K562 (cell line): ENCODE data around the gene PLXNA2. TPM values are rescaled to one million over a fixed set of nuclear protein-coding genes. Genes with fewer than 3 reads are reported as not detected.
A peak's percentile ranks its signal among the peaks of the same experiment; 100 is the strongest.

ENCODE experiments used
- ARHGAP35 ChIP-seq: fragments of 450-650 bp; IDR thresholded peaks from 2 replicates; pipeline ENCODE4 v1.6.1; 2018; ENCODE audit not compliant: partially characterized antibody
- CREBBP ChIP-seq: IDR thresholded peaks from one replicate; pipeline ENCODE4 v1.6.1; 2012; ENCODE audit warnings: low read depth, mild to moderate bottlenecking, control low read depth, inconsistent platforms, low read length
- CSDE1 ChIP-seq, 2 experiments: fragments of 450-650 bp; IDR thresholded peaks; 2 replicates each; pipeline ENCODE4 v1.6.1; 2016; ENCODE audit warnings: mild to moderate bottlenecking in 1 of 2
- CTBP1 ChIP-seq: fragments of 450-650 bp; IDR thresholded peaks from 2 replicates; pipeline ENCODE4 v1.6.1; 2016; ENCODE audit warnings: borderline replicate concordance
- DACH1 ChIP-seq: fragments of 450-650 bp; IDR thresholded peaks from 2 replicates; pipeline ENCODE4 v1.6.1; 2018; ENCODE audit not compliant: partially characterized antibody
- E2F5 ChIP-seq: sonication (generic); formaldehyde crosslinking; IDR thresholded peaks from 2 replicates; pipeline ENCODE4 v1.8.0; 2022; ENCODE audit warnings: mild to moderate bottlenecking, missing genetic modification reagents
- ESRRB ChIP-seq: fragments of 250-450 bp; sonication (Bioruptor Pico); IDR thresholded peaks from 2 replicates; pipeline ENCODE4 v1.5.0; 2020; ENCODE audit warnings: mild to moderate bottlenecking, moderate library complexity, borderline replicate concordance
- FOXP1 ChIP-seq: sonication (generic); formaldehyde crosslinking; IDR thresholded peaks from 2 replicates; pipeline ENCODE4 v1.8.0; 2022; ENCODE audit warnings: mild to moderate bottlenecking, missing genetic modification reagents
- GABPB1 ChIP-seq: sonication (generic); formaldehyde crosslinking; IDR thresholded peaks from 2 replicates; pipeline ENCODE4 v1.8.0; 2022; ENCODE audit warnings: mild to moderate bottlenecking, missing genetic modification reagents
- GTF2B ChIP-seq: IDR thresholded peaks from 2 replicates; pipeline ENCODE4 v1.6.1; 2011; ENCODE audit not compliant: insufficient read length; ENCODE audit errors: extremely low read depth
- HSF4 ChIP-seq: fragments of 250-450 bp; sonication (Bioruptor Pico); IDR thresholded peaks from 2 replicates; pipeline ENCODE4 v2.1.2; 2022; ENCODE audit warnings: mild to moderate bottlenecking, moderate library complexity, borderline replicate concordance
- KDM4B ChIP-seq, 2 experiments: fragments of 450-650 bp in 1 of 2; sonication (generic) in 1 of 2; IDR thresholded peaks; 2 replicates each; pipeline ENCODE4 v1.6.1; 2016 to 2017; ENCODE audit warnings: borderline replicate concordance in 2 of 2, antibody characterized with exemption in 1 of 2, low read depth in 1 of 2, mild to moderate bottlenecking in 1 of 2
- MED1 ChIP-seq: sonication (generic); formaldehyde crosslinking; IDR thresholded peaks from 2 replicates; pipeline ENCODE4 v1.8.1; 2023; ENCODE audit warnings: missing genetic modification reagents, borderline replicate concordance
- PHF20 ChIP-seq: fragments of 450-650 bp; IDR thresholded peaks from 2 replicates; pipeline ENCODE4 v1.6.1; 2018; ENCODE audit not compliant: partially characterized antibody
- POLR2H ChIP-seq: IDR thresholded peaks from 2 replicates; pipeline ENCODE4 v1.6.1; 2016; ENCODE audit warnings: missing genetic modification characterization, low read depth, mild to moderate bottlenecking, control low read depth, missing compliant biosample characterization, moderate library complexity
- POU5F1 ChIP-seq: fragments of 150-350 bp; IDR thresholded peaks from 2 replicates; pipeline ENCODE4 v1.6.1; 2014; ENCODE audit warnings: borderline replicate concordance, low read length, low read depth, mild to moderate bottlenecking; ENCODE audit not compliant: partially characterized antibody
- RBM14 ChIP-seq: fragments of 200-400 bp; formaldehyde crosslinking; IDR thresholded peaks from 2 replicates; pipeline ENCODE4 v1.6.1; 2018; ENCODE audit warnings: low read depth, mild to moderate bottlenecking, low read length, moderate library complexity, borderline replicate concordance; ENCODE audit not compliant: insufficient read depth
- SP1 ChIP-seq: sonication (generic); formaldehyde crosslinking; IDR thresholded peaks from 2 replicates; pipeline ENCODE4 v1.8.1; 2022; ENCODE audit warnings: mild to moderate bottlenecking, missing genetic modification reagents
- TFAM ChIP-seq: fragments of 250-450 bp; sonication (Bioruptor Pico); conservative IDR thresholded peaks from 2 replicates; pipeline ENCODE4 v1.5.0; 2021; ENCODE audit warnings: mild to moderate bottlenecking, moderate library complexity
- TGIF2 ChIP-seq: sonication (generic); formaldehyde crosslinking; IDR thresholded peaks from 2 replicates; pipeline ENCODE4 v1.8.1; 2022; ENCODE audit warnings: mild to moderate bottlenecking, missing genetic modification reagents, moderate library complexity
- THAP12 ChIP-seq: fragments of 250-450 bp; sonication (Bioruptor Pico); IDR thresholded peaks from 2 replicates; pipeline ENCODE4 v1.9.0; 2021; ENCODE audit warnings: mild to moderate bottlenecking, inconsistent platforms
- ZNF175 ChIP-seq: fragments of 200-800 bp; sonication (Bioruptor generic); IDR thresholded peaks from 2 replicates; pipeline ENCODE4 v1.6.1; 2016; ENCODE audit warnings: low read depth, mild to moderate bottlenecking, missing genetic modification characterization, missing compliant biosample characterization
- ZNF277 ChIP-seq: fragments of 250-450 bp; sonication (Bioruptor Pico); IDR thresholded peaks from 2 replicates; pipeline ENCODE4 v1.8.0; 2022; ENCODE audit warnings: inconsistent platforms, mild to moderate bottlenecking, moderate library complexity, borderline replicate concordance
- ZNF347 ChIP-seq: fragments of 450-650 bp; formaldehyde crosslinking; IDR thresholded peaks from 2 replicates; pipeline ENCODE4 v1.4.0; 2020; ENCODE audit warnings: low read depth, mild to moderate bottlenecking, moderate library complexity
- ZNF384 ChIP-seq: IDR thresholded peaks from 2 replicates; pipeline ENCODE4 v1.6.1; 2012; ENCODE audit warnings: low read depth, low read length, improper control_type of control experiment
- polyA plus RNA-seq, 8 experiments: library from polyadenylated mRNA; depleted of rRNA in 4 of 8; stranded (reverse) in 5 of 8; unstranded in 3 of 8; fragments of >200 nt; fragmentation: Nextera tagmentation in 2 of 8; fragmentation: Illumina TruSeq in 1 of 8; extraction: Ambion mirVana in 2 of 8; extraction: Trizol in 1 of 8; gene quantifications; 2 replicates each; pipeline versions ENCODE4 v1.2.1 to v1.2.3, GENCODE V29; 2011 to 2014; ENCODE audit warnings: inconsistent platforms in 1 of 8, missing spikeins in 1 of 8
- total RNA-seq, 7 experiments: library from RNA; depleted of rRNA in 6 of 7; stranded (reverse); fragments of >200 nt in 6 of 7; fragmentation: Illumina TruSeq in 2 of 7; extraction: Trizol in 2 of 7; gene quantifications; 2 replicates each; pipeline versions ENCODE4 v1.2.1 to v1.2.3, GENCODE V29; 2011 to 2021; ENCODE audit warnings: low replicate concordance in 1 of 7

The PLXNA2 gene
- total and polyA plus RNA-seq, 9 of the 15 experiments (the other 6 are each of a cell fraction or from before 2014, with no cell fraction given): 0.01 to 1.3 (median 0.32) TPM

- no peak for TF ChIP-seq THAP12 (CRISPR knock-in tag)
- TF ChIP-seq RBM14: no peak
- no peak for TF ChIP-seq ARHGAP35
- TF ChIP-seq GABPB1: no peak
- TF ChIP-seq E2F5 (CRISPR knock-in tag): no peak
- TF ChIP-seq PHF20: no peak
- no peak for TF ChIP-seq ZNF384
- TF ChIP-seq ZNF347 (CRISPR knock-in tag): no peak
- TF ChIP-seq GTF2B: no peak
- no peak for TF ChIP-seq FOXP1
- TF ChIP-seq TFAM: no peak
- TF ChIP-seq POU5F1: no peak
- TF ChIP-seq CREBBP: no peak
- no peak for TF ChIP-seq TGIF2 (CRISPR knock-in tag)
- TF ChIP-seq CTBP1: peak; percentile 70; the same call in 1 of the 2 replicates
- TF ChIP-seq ZNF277 (CRISPR knock-in tag): no peak
- TF ChIP-seq POLR2H (tag): no peak
- no peak for TF ChIP-seq CSDE1 (IDR thresholded peaks at IDR 0.05)
- no peak for TF ChIP-seq MED1 (CRISPR knock-in tag)
- peak; percentile 63 for TF ChIP-seq SP1 (CRISPR knock-in tag)
- TF ChIP-seq HSF4 (CRISPR knock-in tag): no peak
- TF ChIP-seq DACH1: no peak
- no peak for TF ChIP-seq ZNF175 (CRISPR knock-in tag)
- TF ChIP-seq KDM4B (IDR thresholded peaks at IDR 0.05; ENCODE audit: borderline replicate concordance in 2 of 2, low read depth in 1 of 2): no peak
- TF ChIP-seq ESRRB (CRISPR knock-in tag): no peak
These were observed 111.8 kb downstream of the PLXNA2 start (continued) for GRCh38 chr1:208132287-208132882.
